Loucy (cell line): ENCODE data around the gene DROSHA.

ENCODE experiments used
- H2AFZ ChIP-seq: fragments of 200-600 bp; sonication (generic); 2 replicates; pipeline ENCODE4 v1.6.0; 2016; ENCODE audit warnings: antibody characterized with exemption, mild to moderate bottlenecking, low read length, moderate library complexity
- H3F3A ChIP-seq: fragments of 200-600 bp; 2 replicates; pipeline ENCODE4 v1.6.0; 2016; ENCODE audit warnings: antibody characterized with exemption, low read depth, mild to moderate bottlenecking
- H3K27me3 ChIP-seq: fragments of 200-600 bp; sonication (generic); 2 replicates; pipeline ENCODE4 v1.6.1; 2014; ENCODE audit warnings: low read length, mild to moderate bottlenecking; ENCODE audit not compliant: insufficient read depth, poor library complexity, severe bottlenecking
- H3K36me3 ChIP-seq: fragments of 200-600 bp; sonication (generic); 2 replicates; pipeline ENCODE4 v1.6.1; 2016; ENCODE audit warnings: low read length; ENCODE audit not compliant: insufficient read depth
- H3K4me1 ChIP-seq: fragments of 200-600 bp; sonication (generic); 2 replicates; pipeline ENCODE4 v1.5.1; 2014; ENCODE audit warnings: low read length, mild to moderate bottlenecking; ENCODE audit not compliant: insufficient read depth, poor library complexity, severe bottlenecking
- H3K4me2 ChIP-seq: fragments of 200-600 bp; sonication (generic); 2 replicates; pipeline ENCODE4 v1.6.0; 2014; ENCODE audit warnings: antibody characterized with exemption, low read length, low read depth, mild to moderate bottlenecking; ENCODE audit not compliant: poor library complexity, severe bottlenecking
- H3K4me3 ChIP-seq: fragments of 200-600 bp; sonication (generic); 2 replicates; pipeline ENCODE4 v1.5.1; 2014; ENCODE audit warnings: low read length, mild to moderate bottlenecking, mixed read lengths; ENCODE audit not compliant: poor library complexity, severe bottlenecking
- H3K79me2 ChIP-seq: fragments of 200-600 bp; sonication (generic); 2 replicates; pipeline ENCODE4 v1.6.1; 2014; ENCODE audit warnings: low read length; ENCODE audit not compliant: insufficient read depth
- H3K9ac ChIP-seq: fragments of 200-600 bp; sonication (generic); 2 replicates; pipeline ENCODE4 v1.6.0; 2014; ENCODE audit warnings: mild to moderate bottlenecking, low read depth, low read length, moderate library complexity; ENCODE audit not compliant: poor library complexity, severe bottlenecking
- H3K9me2 ChIP-seq: fragments of 200-600 bp; sonication (generic); replicated peaks from 2 replicates; pipeline ENCODE4 v1.6.1; 2016; ENCODE audit warnings: low read depth, low read length, mixed read lengths
- H3K9me3 ChIP-seq: fragments of 200-600 bp; sonication (generic); 2 replicates; pipeline ENCODE4 v1.6.1; 2014; ENCODE audit warnings: mild to moderate bottlenecking, antibody characterized with exemption, low read length, low read depth; ENCODE audit not compliant: insufficient read depth
- H4K20me1 ChIP-seq: fragments of 200-600 bp; sonication (generic); 2 replicates; pipeline ENCODE4 v1.6.0; 2014; ENCODE audit warnings: antibody characterized with exemption, low read length, mild to moderate bottlenecking; ENCODE audit not compliant: insufficient read depth, poor library complexity, severe bottlenecking
- CTCF ChIP-seq: fragments of 200-600 bp; sonication (generic); conservative IDR thresholded peaks from 2 replicates; pipeline ENCODE4 v1.5.1; 2014; ENCODE audit warnings: mild to moderate bottlenecking, antibody characterized with exemption, low read length
- EZH2phosphoT487 ChIP-seq: fragments of 200-600 bp; IDR thresholded peaks from 2 replicates; pipeline ENCODE4 v1.6.1; 2018; ENCODE audit warnings: antibody characterized with exemption, mild to moderate bottlenecking, moderate library complexity, borderline replicate concordance

DROSHA gene

DNA sequence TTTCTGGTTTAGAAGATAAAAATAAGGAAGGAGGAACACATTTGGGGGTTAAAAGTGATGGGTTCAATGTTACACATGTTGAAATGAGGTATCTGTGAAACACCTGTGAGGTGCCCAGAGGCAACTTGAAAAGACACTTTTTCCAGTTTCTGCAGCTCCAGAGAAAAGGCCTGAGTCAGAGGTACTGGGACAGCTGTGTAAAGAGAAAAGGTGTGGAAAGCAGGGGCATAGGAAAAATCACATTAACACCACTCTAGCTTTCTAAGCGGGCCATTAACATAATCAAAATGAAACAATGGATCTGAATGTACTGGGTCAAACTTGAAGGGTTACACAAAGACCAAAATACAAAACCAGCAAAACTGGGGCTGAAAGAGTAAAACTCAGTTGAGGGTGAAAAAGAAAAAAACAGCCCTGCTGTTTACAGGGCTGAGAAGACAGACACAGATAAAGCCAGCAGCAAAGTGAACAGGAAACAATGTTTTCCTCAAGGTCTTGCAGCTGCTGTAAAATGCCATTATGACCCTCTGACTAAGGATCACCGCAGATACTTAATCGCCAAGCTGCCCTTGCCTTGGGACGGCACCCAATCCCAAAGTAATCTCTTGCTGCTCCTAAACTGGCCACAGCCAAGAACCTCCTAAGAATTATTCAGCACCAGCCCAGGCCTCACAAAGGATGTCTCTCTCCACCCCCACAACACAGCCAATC is 104.7 kb downstream of the DROSHA start:
- Histone ChIP-seq H3K9me2 (no peaks in the 10 kb centered on the region), H3K9me3 (no peaks in the 10 kb centered on the region), H3K36me3 (peaks cover 39% of the 10 kb centered on the region)

DNA sequence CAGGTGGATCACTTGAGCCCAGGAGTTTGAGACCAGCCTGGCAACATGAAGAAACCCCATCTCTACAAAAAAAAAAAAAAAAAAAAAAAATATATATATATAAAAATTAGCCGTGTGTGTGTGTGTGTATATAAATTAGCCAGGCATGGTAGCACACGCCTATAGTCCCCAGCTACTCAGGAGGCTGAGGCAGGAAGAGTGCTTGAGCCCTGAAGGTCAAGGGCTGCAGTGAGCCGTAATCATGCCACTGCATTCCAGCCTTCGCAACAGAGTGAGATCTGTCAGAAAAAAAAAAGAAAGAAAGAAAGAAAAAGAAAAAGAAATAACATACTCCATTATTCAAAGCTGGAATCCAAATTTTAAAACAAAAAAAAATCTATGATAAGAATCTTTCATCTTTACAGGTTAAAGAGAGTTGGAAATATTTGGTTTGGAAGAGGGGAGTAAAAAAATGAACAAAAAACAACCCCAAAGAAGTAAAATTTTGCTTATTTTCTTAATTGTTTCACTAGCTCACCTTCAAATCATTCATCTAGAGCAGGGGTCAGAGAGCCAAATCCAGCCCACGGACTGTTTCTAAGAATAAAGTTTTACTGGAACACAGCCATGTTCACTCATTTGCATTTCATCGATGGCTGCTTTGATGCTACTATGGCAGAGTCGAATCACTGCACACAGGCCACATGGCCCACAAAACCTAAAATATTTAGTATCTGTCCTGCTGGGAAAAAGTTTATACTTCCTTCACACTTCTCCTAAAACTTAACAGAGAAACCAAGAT is 109.9 kb downstream of the DROSHA start:
- H3K4me2 ChIP-seq: no peak overlapping the region

More for the DNA sequence above, 104.7 kb downstream of the DROSHA start:
- no peak for TF ChIP-seq EZH2phosphoT487
- TF ChIP-seq CTCF: no peak
- H4K20me1 ChIP-seq: no peaks in the 10 kb centered on the region
- no peak overlapping the region for H2AFZ ChIP-seq
- peak overlapping the region; percentile 47 for H3K9ac ChIP-seq
- 0 out of 2 replicates have a peak, but pooled peaks cover 7% of the 10 kb centered on the region for H3F3A ChIP-seq
- H3K79me2 ChIP-seq: no peaks in the 10 kb centered on the region
- no peaks in the 10 kb centered on the region for H3K27me3 ChIP-seq
- H3K4me1 ChIP-seq: peaks cover 56% of the 10 kb centered on the region
- peak overlapping the region; percentile 19 for H3K4me3 ChIP-seq
- H3K4me2 ChIP-seq: peak overlapping the region; percentile 69

GRCh38 chr5:31417512-31417911 is 114.4 kb downstream of the DROSHA start:
- Histone ChIP-seq H3K9ac (no peak overlapping the region), H3K9me2 (no peaks in the 10 kb centered on the region), H3K79me2 (no peaks in the 10 kb centered on the region), H3K4me1 (peaks cover 5% of the 10 kb centered on the region), H3K36me3 (peaks cover 88% of the 10 kb centered on the region), H3F3A (no peaks in the 10 kb centered on the region), H4K20me1 (no peaks in the 10 kb centered on the region), H3K27me3 (no peaks in the 10 kb centered on the region), H3K4me2 (no peak overlapping the region), H3K9me3 (no peaks in the 10 kb centered on the region), H3K4me3 (no peak overlapping the region), H2AFZ (no peak overlapping the region)
- TF ChIP-seq CTCF (no peak), EZH2phosphoT487 (no peak)

More for the DNA sequence above, 109.9 kb downstream of the DROSHA start:
- Histone ChIP-seq H3K79me2 (no peaks in the 10 kb centered on the region), H3K9ac (no peak overlapping the region), H3K9me2 (no peaks in the 10 kb centered on the region), H3K27me3 (no peaks in the 10 kb centered on the region), H2AFZ (no peak overlapping the region), H4K20me1 (no peaks in the 10 kb centered on the region), H3K36me3 (peaks cover 73% of the 10 kb centered on the region), H3F3A (0 out of 2 replicates have a peak, but pooled peaks cover 5% of the 10 kb centered on the region), H3K9me3 (no peaks in the 10 kb centered on the region), H3K4me3 (no peak overlapping the region), H3K4me1 (peaks cover 12% of the 10 kb centered on the region)
- TF ChIP-seq CTCF: no peak
- no peak for TF ChIP-seq EZH2phosphoT487
